Mesendoderm (in vitro differentiated cells): Measurements from ENCODE around the gene GAPVD1.
A peak's percentile ranks its signal among the peaks of the same experiment; 100 is the strongest.

Source experiments
- DNase-seq: peaks from one replicate; pipeline ENCODE4 v3.0.0; 2013
- H2AK5ac ChIP-seq: 2 replicates; pipeline ENCODE4 v1.6.1; 2013; ENCODE audit warnings: low read length, inconsistent platforms
- H2BK120ac ChIP-seq: 2 replicates; pipeline ENCODE4 v1.6.1; 2013; ENCODE audit warnings: low read depth, mild to moderate bottlenecking, low read length, moderate library complexity, mixed read lengths
- H2BK15ac ChIP-seq: replicated peaks from 2 replicates; pipeline ENCODE4 v1.6.1; 2013; ENCODE audit warnings: low read depth, mild to moderate bottlenecking, moderate library complexity
- H2BK5ac ChIP-seq: 2 replicates; pipeline ENCODE4 v1.6.1; 2013; ENCODE audit warnings: low read length, inconsistent platforms
- H3K18ac ChIP-seq: 2 replicates; pipeline ENCODE4 v1.6.1; 2013; ENCODE audit warnings: mild to moderate bottlenecking, low read length, mixed read lengths
- H3K23ac ChIP-seq: one replicate; pipeline ENCODE4 v1.6.1; 2013; ENCODE audit warnings: low read length
- H3K27ac ChIP-seq: 2 replicates; pipeline ENCODE4 v1.5.1; 2013; ENCODE audit warnings: low read depth, mild to moderate bottlenecking, inconsistent platforms, low read length, moderate library complexity
- H3K27me3 ChIP-seq: 2 replicates; pipeline ENCODE4 v1.6.1; 2013; ENCODE audit warnings: low read length, control low read depth, mild to moderate bottlenecking, inconsistent platforms; ENCODE audit not compliant: insufficient read depth, poor library complexity
- H3K36me3 ChIP-seq: 2 replicates; pipeline ENCODE4 v1.6.1; 2013; ENCODE audit warnings: low read length, inconsistent platforms; ENCODE audit not compliant: control insufficient read depth, insufficient read depth
- H3K4ac ChIP-seq: one replicate; pipeline ENCODE4 v1.6.1; 2013; ENCODE audit warnings: low read depth, mild to moderate bottlenecking, low read length, moderate library complexity
- H3K4me1 ChIP-seq: 2 replicates; pipeline ENCODE4 v1.6.1; 2013; ENCODE audit warnings: low read depth, low read length, inconsistent platforms; ENCODE audit not compliant: control insufficient read depth
- H3K4me2 ChIP-seq: 2 replicates; pipeline ENCODE4 v1.6.1; 2013; ENCODE audit warnings: low read length
- H3K4me3 ChIP-seq: 2 replicates; pipeline ENCODE4 v1.5.1; 2013; ENCODE audit warnings: mild to moderate bottlenecking, low read length
- H3K56ac ChIP-seq: one replicate; pipeline ENCODE4 v1.6.1; 2013; ENCODE audit warnings: low read length
- H3K79me1 ChIP-seq: 2 replicates; pipeline ENCODE4 v1.6.1; 2013; ENCODE audit warnings: low read length, inconsistent platforms
- H3K79me2 ChIP-seq: 2 replicates; pipeline ENCODE4 v1.6.1; 2013; ENCODE audit warnings: mild to moderate bottlenecking, low read length; ENCODE audit not compliant: control insufficient read depth, insufficient read depth
- H3K9ac ChIP-seq: 2 replicates; pipeline ENCODE4 v1.6.1; 2013; ENCODE audit warnings: low read length, inconsistent platforms
- H4K5ac ChIP-seq: one replicate; pipeline ENCODE4 v1.6.1; 2013; ENCODE audit warnings: low read length
- H4K8ac ChIP-seq: one replicate; pipeline ENCODE4 v1.6.1; 2013; ENCODE audit warnings: low read depth, mild to moderate bottlenecking, control low read depth, low read length, moderate library complexity
- WGBS: extraction: QIAGEN DNeasy Blood & Tissue Kit; methylation state at CpG from one replicate; pipeline ENCODE4 v1.1.7; 2013; ENCODE audit warnings: low lambda C conversion rate, missing lambda C conversion rate; ENCODE audit not compliant: insufficient coverage; ENCODE audit errors: extremely low coverage; 5-methylcytosine and 5-hydroxymethylcytosine counted together

GAPVD1 gene

DNA sequence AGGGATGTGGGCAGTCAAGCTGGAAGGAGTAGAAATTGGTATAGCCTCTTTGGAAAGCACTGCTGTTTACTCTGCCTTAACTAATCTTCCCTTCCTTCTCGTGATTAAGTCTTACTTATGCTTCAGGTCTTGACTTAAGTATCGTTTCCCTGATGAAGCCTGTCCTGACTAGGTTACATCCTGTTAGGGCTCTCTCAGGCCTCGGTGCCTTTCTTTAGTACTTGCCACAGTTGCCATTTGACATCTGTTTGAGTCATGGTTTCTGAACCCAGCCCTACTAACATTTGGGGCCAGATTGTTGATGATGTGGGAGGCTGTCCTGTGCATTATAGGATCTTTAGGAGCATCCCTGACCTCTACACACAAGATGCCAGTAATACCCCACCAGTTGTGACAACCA, 94.4 kb downstream of the GAPVD1 start:
- H3K4me1 ChIP-seq: no peaks in the 10 kb centered on the region
- no peak overlapping the region for H3K18ac ChIP-seq
- no peak overlapping the region for H2BK5ac ChIP-seq
- no peak overlapping the region for H4K8ac ChIP-seq
- no peaks in the 10 kb centered on the region for H3K79me2 ChIP-seq
- H3K79me1 ChIP-seq: no peaks in the 10 kb centered on the region
- H2AK5ac ChIP-seq: no peak overlapping the region
- no peak overlapping the region for H2BK120ac ChIP-seq
- H2BK15ac ChIP-seq: no peak overlapping the region
- no peak overlapping the region for H3K27ac ChIP-seq
- no peak overlapping the region for H3K23ac ChIP-seq
- no peak overlapping the region for H3K56ac ChIP-seq
- no peak overlapping the region for H3K9ac ChIP-seq
- H4K5ac ChIP-seq: no peak overlapping the region
- WGBS: no CpG with 5 or more reads among the region's 3 CpGs
- no peaks in the 10 kb centered on the region for H3K27me3 ChIP-seq
- no peak overlapping the region for H3K4me3 ChIP-seq
- no peak for DNase-seq
- no peak overlapping the region for H3K4ac ChIP-seq
- no peak overlapping the region for H3K4me2 ChIP-seq
- peaks cover 6% of the 10 kb centered on the region for H3K36me3 ChIP-seq

DNA sequence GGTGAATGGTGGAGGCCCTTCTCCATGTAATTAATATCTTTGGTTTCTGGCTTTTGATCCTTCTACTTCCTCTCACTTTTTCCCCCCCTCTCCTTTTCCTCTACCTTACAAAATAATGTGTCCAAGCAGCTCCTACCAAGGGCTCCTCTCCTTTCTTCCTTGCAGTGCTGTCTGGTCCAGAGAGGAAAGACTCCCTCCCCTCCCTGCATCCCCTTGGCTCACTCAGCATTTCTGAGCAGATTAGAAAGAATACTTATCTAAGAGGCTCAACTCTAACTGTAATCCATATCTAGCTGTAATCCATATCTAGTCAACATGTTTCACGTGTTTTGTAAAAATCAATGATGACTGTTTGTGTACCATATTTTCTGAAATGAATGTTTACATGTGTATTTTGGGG, 97.4 kb downstream of the GAPVD1 start:
- no CpG with 5 or more reads among the region's 1 CpG for WGBS
- no peak overlapping the region for H3K4ac ChIP-seq
- no peak overlapping the region for H2BK5ac ChIP-seq
- no peak overlapping the region for H2BK120ac ChIP-seq
- no peaks in the 10 kb centered on the region for H3K27me3 ChIP-seq
- H3K4me3 ChIP-seq: no peak overlapping the region
- no peak for DNase-seq
- no peak overlapping the region for H3K9ac ChIP-seq
- no peak overlapping the region for H2AK5ac ChIP-seq
- H3K4me2 ChIP-seq: no peak overlapping the region
- H2BK15ac ChIP-seq: no peak overlapping the region
- H3K79me1 ChIP-seq: no peaks in the 10 kb centered on the region
- no peak overlapping the region for H3K18ac ChIP-seq
- H3K56ac ChIP-seq: no peak overlapping the region
- H3K79me2 ChIP-seq: no peaks in the 10 kb centered on the region
- no peak overlapping the region for H3K27ac ChIP-seq
- no peak overlapping the region for H4K8ac ChIP-seq
- H3K4me1 ChIP-seq: no peaks in the 10 kb centered on the region
- H3K23ac ChIP-seq: no peak overlapping the region
- no peak overlapping the region for H4K5ac ChIP-seq
- H3K36me3 ChIP-seq: peaks cover 8% of the 10 kb centered on the region

DNA sequence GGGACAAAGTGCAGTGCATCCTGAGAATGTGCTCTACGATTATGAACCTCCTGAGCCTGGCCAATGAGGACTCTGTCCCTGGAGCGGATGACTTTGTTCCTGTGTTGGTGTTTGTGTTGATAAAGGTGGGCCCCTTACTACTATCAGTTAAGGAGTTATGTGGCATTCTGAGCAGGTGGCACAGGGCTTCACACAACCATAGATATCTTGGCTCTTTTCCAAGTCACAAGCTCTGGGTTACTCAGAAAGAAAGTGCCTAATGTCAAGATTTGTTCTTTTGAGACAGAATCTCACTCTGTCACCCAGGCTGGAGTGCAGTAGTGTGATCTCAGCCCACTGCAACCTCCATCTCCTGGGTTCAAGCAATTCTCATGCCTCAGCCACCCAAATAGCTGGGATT, 99.0 kb downstream of the GAPVD1 start:
- H3K79me2 ChIP-seq: no peaks in the 10 kb centered on the region
- H3K79me1 ChIP-seq: no peaks in the 10 kb centered on the region
- no peak overlapping the region for H2AK5ac ChIP-seq
- H3K4me1 ChIP-seq: no peaks in the 10 kb centered on the region
- no peak overlapping the region for H3K18ac ChIP-seq
- H4K5ac ChIP-seq: no peak overlapping the region
- no peak for DNase-seq
- H3K23ac ChIP-seq: no peak overlapping the region
- no peak overlapping the region for H3K27ac ChIP-seq
- peaks cover 8% of the 10 kb centered on the region for H3K36me3 ChIP-seq
- no peaks in the 10 kb centered on the region for H3K27me3 ChIP-seq
- WGBS: no CpG with 5 or more reads among the region's 2 CpGs
- H3K4ac ChIP-seq: no peak overlapping the region
- H3K4me3 ChIP-seq: no peak overlapping the region
- no peak overlapping the region for H2BK15ac ChIP-seq
- no peak overlapping the region for H2BK5ac ChIP-seq
- no peak overlapping the region for H2BK120ac ChIP-seq
- H3K4me2 ChIP-seq: no peak overlapping the region
- H3K56ac ChIP-seq: no peak overlapping the region
- H4K8ac ChIP-seq: no peak overlapping the region
- no peak overlapping the region for H3K9ac ChIP-seq

DNA sequence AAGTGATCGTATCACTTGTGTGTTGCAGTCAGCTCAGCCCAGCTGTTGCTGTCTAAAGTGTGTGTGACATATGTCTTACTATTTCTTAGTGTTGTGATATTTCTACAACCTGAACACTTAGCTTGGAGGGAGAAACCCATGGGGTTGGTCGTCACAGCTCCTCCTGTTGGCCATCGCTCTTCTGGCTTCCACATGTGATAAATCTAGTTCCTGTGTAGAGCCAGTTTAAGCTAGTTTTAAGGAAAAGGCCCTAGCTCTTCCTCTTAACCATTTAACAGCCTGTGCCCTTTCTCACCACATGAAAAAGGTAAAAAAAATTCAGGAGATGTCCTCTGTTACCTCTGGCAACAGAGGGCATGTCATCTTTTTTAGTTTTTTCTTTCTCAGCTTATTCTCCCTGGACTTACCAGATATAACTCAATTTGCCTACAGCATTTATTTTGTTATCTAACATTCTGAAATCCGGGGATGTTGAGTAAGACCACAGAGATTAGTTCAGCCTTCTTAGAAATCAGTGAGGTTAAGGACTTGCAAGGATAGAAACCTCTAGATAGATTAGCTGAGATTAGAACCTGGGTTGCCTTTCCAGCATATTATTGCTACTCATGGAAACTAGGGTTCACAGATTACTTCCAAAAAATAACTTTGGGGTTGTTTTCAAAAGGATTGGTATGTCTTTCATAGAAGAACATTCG, 100.4 kb downstream of the GAPVD1 start:
- WGBS: no CpG with 5 or more reads among the region's 5 CpGs
- Histone ChIP-seq H3K4me1 (no peaks in the 10 kb centered on the region), H2BK5ac (no peak overlapping the region), H3K56ac (no peak overlapping the region), H2BK15ac (no peak overlapping the region), H3K79me1 (no peaks in the 10 kb centered on the region), H3K27ac (no peak overlapping the region), H4K5ac (no peak overlapping the region), H3K79me2 (no peaks in the 10 kb centered on the region), H2AK5ac (no peak overlapping the region), H3K4me2 (no peak overlapping the region), H3K9ac (no peak overlapping the region), H3K18ac (no peak overlapping the region), H3K23ac (no peak overlapping the region), H3K4ac (no peak overlapping the region), H4K8ac (no peak overlapping the region), H3K36me3 (peaks cover 3% of the 10 kb centered on the region), H2BK120ac (no peak overlapping the region), H3K27me3 (no peaks in the 10 kb centered on the region), H3K4me3 (no peak overlapping the region)
- peak; percentile 68 for DNase-seq

DNA sequence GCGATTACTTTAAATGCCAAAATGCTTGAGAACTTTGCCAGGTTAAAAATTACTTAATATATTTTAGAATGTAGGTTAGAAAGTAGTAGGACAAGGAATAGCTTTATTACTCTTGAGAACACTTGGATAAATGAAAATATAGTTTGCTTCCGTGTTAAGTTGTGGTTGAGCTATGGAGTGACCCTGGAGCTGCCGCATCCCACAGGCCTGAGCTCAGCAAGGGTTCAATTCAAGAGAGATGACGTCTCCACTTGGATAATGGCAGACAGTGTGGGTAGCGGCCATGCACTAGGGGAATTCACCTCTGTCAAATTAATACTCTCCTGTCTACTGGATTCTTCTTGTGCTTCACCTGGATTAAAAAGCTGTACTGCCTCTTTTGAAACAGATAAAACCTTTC, 105.0 kb downstream of the GAPVD1 start:
- H3K79me2 ChIP-seq: no peaks in the 10 kb centered on the region
- H2BK120ac ChIP-seq: no peak overlapping the region
- no peak overlapping the region for H2BK5ac ChIP-seq
- no peak overlapping the region for H3K56ac ChIP-seq
- H3K36me3 ChIP-seq: peaks cover 3% of the 10 kb centered on the region
- no peaks in the 10 kb centered on the region for H3K27me3 ChIP-seq
- H4K8ac ChIP-seq: no peak overlapping the region
- H3K4me2 ChIP-seq: no peak overlapping the region
- WGBS: no CpG with 5 or more reads among the region's 5 CpGs
- DNase-seq: no peak
- no peak overlapping the region for H3K18ac ChIP-seq
- no peak overlapping the region for H3K4me3 ChIP-seq
- no peak overlapping the region for H3K23ac ChIP-seq
- no peak overlapping the region for H3K4ac ChIP-seq
- no peak overlapping the region for H3K9ac ChIP-seq
- no peak overlapping the region for H2AK5ac ChIP-seq
- no peak overlapping the region for H4K5ac ChIP-seq
- H3K4me1 ChIP-seq: no peaks in the 10 kb centered on the region
- no peaks in the 10 kb centered on the region for H3K79me1 ChIP-seq
- no peak overlapping the region for H3K27ac ChIP-seq
- H2BK15ac ChIP-seq: no peak overlapping the region

DNA sequence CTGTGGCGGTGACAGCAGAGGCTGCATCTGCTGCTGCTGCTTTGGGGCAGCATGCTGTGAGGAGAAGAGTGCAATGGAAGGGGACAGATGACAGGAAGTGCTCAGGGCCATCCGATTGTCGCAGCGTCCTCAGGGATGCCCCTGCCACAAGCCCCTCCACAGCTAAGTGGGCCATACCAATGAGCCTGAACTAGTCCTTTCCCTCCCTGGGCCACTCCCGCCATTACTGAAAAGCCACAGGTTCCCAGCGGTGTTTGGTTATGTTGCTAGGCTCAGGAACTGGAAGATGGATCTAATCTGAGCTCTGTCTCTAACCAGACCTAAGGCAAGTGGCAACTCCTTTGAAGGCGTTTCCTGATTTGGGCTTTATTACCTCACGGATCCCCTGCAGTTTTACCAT, 109.2 kb downstream of the GAPVD1 start:
- peak; percentile 65 for DNase-seq
- Histone ChIP-seq H3K23ac (no peak overlapping the region), H3K4ac (no peak overlapping the region), H2BK15ac (no peak overlapping the region), H3K79me2 (no peaks in the 10 kb centered on the region), H2BK120ac (no peak overlapping the region), H3K27me3 (no peaks in the 10 kb centered on the region), H3K9ac (no peak overlapping the region), H3K4me2 (no peak overlapping the region), H3K18ac (no peak overlapping the region), H4K8ac (no peak overlapping the region), H2AK5ac (no peak overlapping the region), H3K56ac (no peak overlapping the region), H3K4me3 (no peak overlapping the region), H3K27ac (no peak overlapping the region), H2BK5ac (no peak overlapping the region), H3K4me1 (no peaks in the 10 kb centered on the region), H3K36me3 (no peaks in the 10 kb centered on the region), H4K5ac (no peak overlapping the region), H3K79me1 (no peaks in the 10 kb centered on the region)
- WGBS: no CpG with 5 or more reads among the region's 8 CpGs
